OCI-LY7 (cell line): ENCODE results near the gene GALNT10. TPM values are rescaled to one million over a fixed set of nuclear protein-coding genes. Genes with fewer than 3 reads are reported as not detected.

Experiments
- BruUV-seq: library from RNA; stranded (reverse); fragments of 400-500 nt; replicated peaks from 2 replicates; lab custom pipeline; 2021; lab: Mats Ljungman, UMichigan
- CTCF ChIA-PET: fragments of 300-600 bp; sonication (Branson Sonifier 250); formaldehyde crosslinking; loops from one replicate; lab custom pipeline; 2022; ENCODE audit warnings: antibody characterized with exemption; ENCODE audit not compliant: unreplicated experiment; lab: Charles Lee
- POLR2A ChIA-PET: fragments of 300-600 bp; sonication (Branson Sonifier 250); formaldehyde crosslinking; loops from one replicate; lab custom pipeline; 2022; ENCODE audit warnings: antibody characterized with exemption; lab: Charles Lee
- DNase-seq: peaks from one replicate; pipeline ENCODE4 v3.0.0-alpha.2; 2015; ENCODE audit warnings: low spot score
- H2AFZ ChIP-seq: fragments of 200-600 bp; sonication (generic), shearing (Covaris generic); 2 replicates; pipeline ENCODE4 v1.6.1; 2014; ENCODE audit warnings: mild to moderate bottlenecking, antibody characterized with exemption, low read length, moderate library complexity
- H3K27ac ChIP-seq: fragments of 200-600 bp; sonication (generic); 2 replicates; pipeline ENCODE4 v1.5.1; 2014; ENCODE audit warnings: mixed run types, low read depth, mild to moderate bottlenecking, moderate library complexity, low read length, inconsistent platforms; ENCODE audit not compliant: poor library complexity, severe bottlenecking
- H3K36me3 ChIP-seq: fragments of 200-600 bp; sonication (generic); 2 replicates; pipeline ENCODE4 v1.6.1; 2014; ENCODE audit warnings: mild to moderate bottlenecking, antibody characterized with exemption, low read length, moderate library complexity, mixed read lengths; ENCODE audit not compliant: insufficient read depth
- H3K4me1 ChIP-seq: fragments of 200-600 bp; sonication (generic); 2 replicates; pipeline ENCODE4 v1.5.1; 2014; ENCODE audit warnings: mild to moderate bottlenecking, low read length; ENCODE audit not compliant: insufficient read depth, poor library complexity, severe bottlenecking
- H3K4me2 ChIP-seq: fragments of 200-600 bp; sonication (generic); 2 replicates; pipeline ENCODE4 v1.6.1; 2014; ENCODE audit warnings: mild to moderate bottlenecking, low read length
- H3K4me3 ChIP-seq: fragments of 200-600 bp; sonication (generic); 2 replicates; pipeline ENCODE4 v1.5.1; 2014; ENCODE audit warnings: mild to moderate bottlenecking, low read depth, low read length; ENCODE audit not compliant: poor library complexity, severe bottlenecking
- H3K79me2 ChIP-seq: fragments of 200-600 bp; sonication (generic); 2 replicates; pipeline ENCODE4 v1.6.1; 2016; ENCODE audit warnings: low read depth, mild to moderate bottlenecking, low read length, moderate library complexity, mixed read lengths; ENCODE audit not compliant: insufficient read depth
- H3K9me2 ChIP-seq: fragments of 200-600 bp; sonication (generic); 2 replicates; pipeline ENCODE4 v1.6.1; 2016; ENCODE audit warnings: mild to moderate bottlenecking, low read length, mixed read lengths; ENCODE audit not compliant: insufficient read depth
- H3K9me3 ChIP-seq: fragments of 200-600 bp; sonication (generic); 2 replicates; pipeline ENCODE4 v1.6.1; 2014; ENCODE audit warnings: mild to moderate bottlenecking, mixed run types, low read length, mixed read lengths
- H4K20me1 ChIP-seq: fragments of 200-600 bp; sonication (generic); 2 replicates; pipeline ENCODE4 v1.6.1; 2014; ENCODE audit warnings: mild to moderate bottlenecking, antibody characterized with exemption, low read length, moderate library complexity, mixed read lengths; ENCODE audit not compliant: insufficient read depth
- EZH2phosphoT487 ChIP-seq: fragments of 200-600 bp; sonication (generic); IDR thresholded peaks from 2 replicates; pipeline ENCODE4 v1.6.1; 2018; ENCODE audit warnings: low read depth, borderline replicate concordance, mild to moderate bottlenecking, mixed run types, antibody characterized with exemption, low read length, moderate library complexity, mixed read lengths
- intact Hi-C: fragments of 100-400 bp; cut with micrococcal nuclease; formaldehyde crosslinking; loops from one replicate; pipeline ENCODE4 v1.10.0; 2022; ENCODE audit not compliant: unreplicated experiment
- microRNA-seq: library from miRNA; unstranded; fragments of <30 nt; microRNA quantifications from one replicate; pipeline ENCODE4 v1.2.0, GENCODE V29; 2022; ENCODE audit warnings: borderline replicate concordance
- small RNA-seq: library from RNA; depleted of rRNA; stranded (forward); fragments of <200 nt; gene quantifications from one replicate; pipeline ENCODE3, GENCODE V24; 2014
- total RNA-seq, 2 experiments: library from RNA; depleted of rRNA in 1 of 2; stranded (reverse); fragments of >200 nt in 1 of 2; shearing (Covaris generic) in 1 of 2; gene quantifications; 2 replicates each; pipeline ENCODE4 v1.2.3, GENCODE V29; 2014 to 2022
- TF ChIP-seq, protein P1 (sequence below): fragments of 200-600 bp; sonication (generic); conservative IDR thresholded peaks from 2 replicates; pipeline ENCODE4 v1.5.1; 2014; ENCODE audit warnings: mild to moderate bottlenecking, antibody characterized with exemption, low read length, moderate library complexity, mixed read lengths

Gene GALNT10
- total RNA-seq, 2 experiments from 2014 or later: 7.3 to 20.6 TPM

DNA sequence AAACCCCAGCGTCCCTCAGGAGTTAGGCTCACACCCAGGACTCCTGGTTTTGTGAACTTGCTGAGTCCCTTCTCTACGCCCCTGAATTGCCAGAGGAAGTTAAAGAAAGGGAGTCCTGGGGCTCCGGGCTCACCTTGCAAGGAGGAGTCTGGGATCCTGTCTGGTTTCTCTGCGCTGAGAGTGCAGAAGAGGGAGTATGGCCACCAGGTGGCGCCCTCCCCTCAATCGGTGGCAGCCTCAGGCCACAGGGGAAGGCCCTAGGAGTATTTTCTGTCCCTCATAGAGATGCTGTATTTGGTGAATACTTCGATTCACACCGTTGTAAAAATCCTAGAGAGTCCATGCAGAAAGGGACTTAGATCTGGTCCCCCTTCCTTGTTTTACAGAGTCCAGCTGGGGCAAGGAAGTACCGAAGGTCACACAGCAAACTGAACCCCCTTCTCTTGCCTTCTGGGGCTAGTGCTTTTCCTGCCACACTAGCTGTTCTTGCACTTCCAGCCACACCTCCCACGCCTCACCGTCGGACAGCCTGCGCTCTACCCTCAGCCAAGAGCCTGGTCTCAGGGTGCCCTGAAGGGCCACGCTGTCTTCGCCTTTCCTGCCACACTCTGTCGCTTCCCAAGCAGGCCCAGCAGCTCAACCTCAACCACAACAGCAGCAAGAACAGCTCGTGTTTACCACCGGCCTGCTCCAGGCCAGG is 277.3 kb downstream of the GALNT10 start:
- Histone ChIP-seq H2AFZ (no peak overlapping the region), H3K36me3 (no peaks in the 10 kb centered on the region), H3K9me2 (no peaks in the 10 kb centered on the region), H3K9me3 (no peaks in the 10 kb centered on the region), H3K79me2 (no peaks in the 10 kb centered on the region), H4K20me1 (no peaks in the 10 kb centered on the region), H3K4me2 (no peak overlapping the region), H3K4me3 (no peak overlapping the region), H3K27ac (no peak overlapping the region), H3K4me1 (no peaks in the 10 kb centered on the region)
- intact Hi-C loops: loop anchor here (1.0 kb wide), 2 partner anchors 108 to 142 kb away; no protein-coding TSS in a partner anchor
- CTCF ChIA-PET: interaction anchor here (0.9 kb wide), 1 partner anchor 18 kb away, joined by 3 read pairs; no protein-coding TSS in a partner anchor
- POLR2A ChIA-PET: interaction anchor here (0.7 kb wide), 1 partner anchor 73 kb away, joined by 3 read pairs; no protein-coding TSS in a partner anchor
- BruUV-seq: no TSS peak
- DNase-seq: peak; percentile 69
- TF ChIP-seq, protein P1, sequence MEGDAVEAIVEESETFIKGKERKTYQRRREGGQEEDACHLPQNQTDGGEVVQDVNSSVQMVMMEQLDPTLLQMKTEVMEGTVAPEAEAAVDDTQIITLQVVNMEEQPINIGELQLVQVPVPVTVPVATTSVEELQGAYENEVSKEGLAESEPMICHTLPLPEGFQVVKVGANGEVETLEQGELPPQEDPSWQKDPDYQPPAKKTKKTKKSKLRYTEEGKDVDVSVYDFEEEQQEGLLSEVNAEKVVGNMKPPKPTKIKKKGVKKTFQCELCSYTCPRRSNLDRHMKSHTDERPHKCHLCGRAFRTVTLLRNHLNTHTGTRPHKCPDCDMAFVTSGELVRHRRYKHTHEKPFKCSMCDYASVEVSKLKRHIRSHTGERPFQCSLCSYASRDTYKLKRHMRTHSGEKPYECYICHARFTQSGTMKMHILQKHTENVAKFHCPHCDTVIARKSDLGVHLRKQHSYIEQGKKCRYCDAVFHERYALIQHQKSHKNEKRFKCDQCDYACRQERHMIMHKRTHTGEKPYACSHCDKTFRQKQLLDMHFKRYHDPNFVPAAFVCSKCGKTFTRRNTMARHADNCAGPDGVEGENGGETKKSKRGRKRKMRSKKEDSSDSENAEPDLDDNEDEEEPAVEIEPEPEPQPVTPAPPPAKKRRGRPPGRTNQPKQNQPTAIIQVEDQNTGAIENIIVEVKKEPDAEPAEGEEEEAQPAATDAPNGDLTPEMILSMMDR: peak; percentile 94
- TF ChIP-seq EZH2phosphoT487: no peak

DNA sequence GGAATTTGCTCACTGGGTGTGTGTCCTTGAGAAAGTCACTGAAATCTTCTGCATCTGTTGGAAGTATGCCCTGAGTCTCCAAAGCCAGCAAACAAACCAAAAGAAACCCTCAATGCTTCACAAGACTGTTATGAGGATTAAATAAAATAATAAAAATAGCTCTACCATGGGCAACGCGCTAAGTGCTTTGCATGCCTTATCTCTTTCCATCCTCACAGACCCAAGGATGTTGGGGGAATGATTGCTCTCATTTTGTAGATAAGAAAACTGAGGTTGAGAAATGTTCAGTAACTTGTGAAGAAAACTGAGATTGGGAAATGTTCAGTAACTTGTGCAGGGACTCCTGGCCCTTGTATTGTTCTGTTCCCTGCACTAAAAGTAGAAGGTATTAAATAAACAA is 279.6 kb downstream of the GALNT10 start:
- H3K27ac ChIP-seq: no peak overlapping the region
- no peaks in the 10 kb centered on the region for H4K20me1 ChIP-seq
- H3K9me3 ChIP-seq: no peaks in the 10 kb centered on the region
- BruUV-seq: no TSS peak
- no peaks in the 10 kb centered on the region for H3K79me2 ChIP-seq
- H3K36me3 ChIP-seq: no peaks in the 10 kb centered on the region
- H3K9me2 ChIP-seq: no peaks in the 10 kb centered on the region
- H3K4me2 ChIP-seq: no peak overlapping the region
- no peaks in the 10 kb centered on the region for H3K4me1 ChIP-seq
- no peak overlapping the region for H2AFZ ChIP-seq
- ChIA-PET POLR2A (interaction anchor here (0.7 to 1.1 kb wide), 3 partner anchors 9 to 178 kb away, joined by 3 read pairs; no protein-coding TSS in a partner anchor), CTCF (no interaction called here)
- no peak overlapping the region for H3K4me3 ChIP-seq
- TF ChIP-seq, protein P1: no peak
- no peak for TF ChIP-seq EZH2phosphoT487
- no peak for DNase-seq
- intact Hi-C loops: no loop called here

Small RNA genes within 50 kb of the gene (microRNA-seq; reads per million reads assigned to microRNA genes)
- 58.3 reads per million, percentile 48 among the genes with 10 or more reads in this experiment for gene MIR1294

Small RNA genes within 50 kb of the gene (small RNA-seq; reads per million reads assigned to genes)
- gene MIR1294: not detected
- not detected for gene RN7SL655P

Other genes starting within 250 kb of the GALNT10 start
- gene FAM114A2, start 151.8 kb upstream of the GALNT10 start, total RNA-seq (2014; rRNA removed; shearing (Covaris generic)): 16.5 and 22.3 TPM in 2 replicates
- 30.7 and 33.2 TPM in 2 replicates for gene FAM114A2, start 151.8 kb upstream of the GALNT10 start, total RNA-seq (2022)
- 20.6 and 29.9 TPM in 2 replicates for gene MFAP3, start 151.8 kb upstream of the GALNT10 start, total RNA-seq (2014; rRNA removed; shearing (Covaris generic))
- gene MFAP3, start 151.8 kb upstream of the GALNT10 start, total RNA-seq (2022): 24.4 and 27.7 TPM in 2 replicates